HepG2 (cell line): ENCODE results near the gene SFTA2. TPM values are rescaled to one million over a fixed set of nuclear protein-coding genes. Genes with fewer than 3 reads are reported as not detected.

Source experiments
- AKNA ChIP-seq: sonication (generic); formaldehyde crosslinking; IDR thresholded peaks from 2 replicates; pipeline ENCODE4 v1.4.0; 2020; ENCODE audit warnings: missing genetic modification reagents, borderline replicate concordance
- CHD4 ChIP-seq: fragments of 200-600 bp; sonication (generic); IDR thresholded peaks from 2 replicates; pipeline ENCODE4 v1.7.0; 2017; ENCODE audit warnings: mild to moderate bottlenecking, low read length, borderline replicate concordance
- MEIS1 ChIP-seq: sonication (generic); formaldehyde crosslinking; IDR thresholded peaks from 2 replicates; pipeline ENCODE4 v1.9.0; 2021; ENCODE audit warnings: mild to moderate bottlenecking, missing genetic modification reagents, moderate library complexity, borderline replicate concordance
- MTERF4 ChIP-seq: sonication (generic); formaldehyde crosslinking; IDR thresholded peaks from 2 replicates; pipeline ENCODE4 v1.8.0; 2023; ENCODE audit warnings: mild to moderate bottlenecking, missing genetic modification reagents
- NBN ChIP-seq: fragments of 450-650 bp; conservative IDR thresholded peaks from 2 replicates; pipeline ENCODE4 v1.6.1; 2017
- NR2C2 ChIP-seq: sonication (generic); formaldehyde crosslinking; IDR thresholded peaks from 2 replicates; pipeline ENCODE4 v1.4.0; 2020; ENCODE audit warnings: missing genetic modification reagents, mild to moderate bottlenecking, moderate library complexity, borderline replicate concordance
- SMAD3 ChIP-seq: sonication (generic); formaldehyde crosslinking; IDR thresholded peaks from 2 replicates; pipeline ENCODE4 v1.4.0; 2020; ENCODE audit warnings: missing genetic modification reagents
- TFDP1 ChIP-seq: IDR thresholded peaks from 2 replicates; pipeline ENCODE4 v1.6.1; 2016; ENCODE audit warnings: missing compliant biosample characterization, missing genetic modification reagents, borderline replicate concordance
- TOE1 ChIP-seq: sonication (generic); formaldehyde crosslinking; IDR thresholded peaks from 2 replicates; pipeline ENCODE4 v1.4.0; 2020; ENCODE audit warnings: mild to moderate bottlenecking, missing genetic modification reagents
- TRIM22 ChIP-seq: fragments of 450-650 bp; IDR thresholded peaks from 2 replicates; pipeline ENCODE4 v1.6.1; 2017
- ZBTB42 ChIP-seq: sonication (generic); formaldehyde crosslinking; IDR thresholded peaks from 2 replicates; pipeline ENCODE4 v1.5.0; 2020; ENCODE audit warnings: mild to moderate bottlenecking, missing genetic modification reagents
- ZNF609 ChIP-seq: sonication (generic); formaldehyde crosslinking; IDR thresholded peaks from 2 replicates; pipeline ENCODE4 v1.4.0; 2020; ENCODE audit warnings: mild to moderate bottlenecking, missing genetic modification reagents, borderline replicate concordance
- polyA plus RNA-seq, 8 experiments: library from polyadenylated mRNA; depleted of rRNA in 3 of 8; stranded (reverse) in 7 of 8; unstranded in 1 of 8; fragments of >200 nt; fragmentation: Illumina TruSeq in 4 of 8; extraction: Trizol in 4 of 8; gene quantifications; 2 replicates each; pipeline versions ENCODE4 v1.2.1 to v1.2.3, GENCODE V29; 2011 to 2016; ENCODE audit warnings: low read depth in 4 of 8, missing spikeins in 1 of 8, mixed read lengths in 1 of 8; ENCODE audit not compliant: insufficient read depth in 1 of 8
- total RNA-seq, 5 experiments: library from RNA; depleted of rRNA; stranded (reverse); fragments of >200 nt; fragmentation: Illumina TruSeq; extraction: Trizol; gene quantifications; 2 replicates each; pipeline ENCODE4 v1.2.3, GENCODE V29; 2016; ENCODE audit warnings: low read depth in 1 of 5
- TF ChIP-seq, protein P1 (sequence below): sonication (generic); formaldehyde crosslinking; IDR thresholded peaks from 2 replicates; pipeline ENCODE4 v1.5.0; 2020; ENCODE audit warnings: missing genetic modification reagents

SFTA2 gene
- total and polyA plus RNA-seq, 2 of the 13 experiments (the other 11 are each of a cell fraction or from before 2014, with no cell fraction given): not detected

DNA sequence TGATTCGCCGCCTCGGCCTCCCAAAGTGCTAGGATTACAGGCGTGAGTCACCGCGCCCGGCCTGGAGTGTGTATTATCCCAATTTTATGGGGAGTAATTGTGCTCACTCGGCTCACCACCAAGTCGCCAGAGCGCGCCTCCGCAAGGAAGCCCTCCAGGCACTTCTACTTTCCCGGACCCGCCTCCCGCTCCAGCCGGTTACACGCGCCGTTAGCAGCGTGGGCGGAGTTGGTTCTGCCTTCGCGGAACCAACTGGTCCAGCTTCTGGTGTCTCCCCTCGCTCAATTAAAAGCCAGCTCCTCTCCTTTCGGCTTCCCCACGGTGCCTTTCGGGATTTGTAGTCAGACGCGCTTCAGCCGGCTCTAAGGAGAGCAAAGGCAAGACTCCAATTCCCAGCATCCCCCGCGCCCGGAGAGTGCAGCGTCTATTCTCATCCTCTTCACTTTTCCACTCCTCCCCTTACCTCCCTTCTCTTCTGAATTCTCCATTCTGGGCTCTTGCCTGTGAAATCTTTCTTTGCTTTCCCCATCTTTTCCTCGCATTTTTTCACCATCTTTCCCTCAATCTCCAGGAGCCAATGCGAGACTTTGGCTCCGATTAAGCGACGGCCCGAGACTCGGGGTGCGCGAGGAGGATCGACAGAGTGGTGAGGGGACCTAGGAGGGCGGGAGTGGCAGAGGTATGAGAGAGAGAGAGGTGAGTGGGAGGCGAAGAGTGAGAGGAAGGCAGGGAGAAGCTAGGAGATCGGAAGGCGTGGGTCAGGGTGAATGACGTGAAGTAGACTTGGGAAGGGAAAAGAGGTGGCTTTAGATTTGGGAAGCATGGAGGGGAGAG, 24.0 kb downstream of the SFTA2 start, which contains the start of gene GTF2H4 (continued):
- TF ChIP-seq ZNF609: no peak; the same call in 1 of the 2 replicates
- TF ChIP-seq TRIM22: no peak
- peak; percentile 80; the same call in 1 of the 2 replicates for TF ChIP-seq SMAD3 (CRISPR knock-in tag)
- TF ChIP-seq TOE1 (CRISPR knock-in tag): no peak
- no peak for TF ChIP-seq NBN
- peak; percentile 97 for TF ChIP-seq CHD4
- TF ChIP-seq ZBTB42 (CRISPR knock-in tag): 0 out of 2 replicates have a peak, but pooled peaks have one; percentile 32
- TF ChIP-seq MTERF4: peak; percentile 23; the same call in 1 of the 2 replicates
- TF ChIP-seq AKNA (CRISPR knock-in tag): no peak
- TF ChIP-seq NR2C2 (CRISPR knock-in tag): peak; percentile 92
- TF ChIP-seq, protein P1, sequence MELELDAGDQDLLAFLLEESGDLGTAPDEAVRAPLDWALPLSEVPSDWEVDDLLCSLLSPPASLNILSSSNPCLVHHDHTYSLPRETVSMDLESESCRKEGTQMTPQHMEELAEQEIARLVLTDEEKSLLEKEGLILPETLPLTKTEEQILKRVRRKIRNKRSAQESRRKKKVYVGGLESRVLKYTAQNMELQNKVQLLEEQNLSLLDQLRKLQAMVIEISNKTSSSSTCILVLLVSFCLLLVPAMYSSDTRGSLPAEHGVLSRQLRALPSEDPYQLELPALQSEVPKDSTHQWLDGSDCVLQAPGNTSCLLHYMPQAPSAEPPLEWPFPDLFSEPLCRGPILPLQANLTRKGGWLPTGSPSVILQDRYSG (CRISPR knock-in tag): no peak
- TF ChIP-seq TFDP1 (CRISPR knock-in tag): peak; percentile 58; the same call in 1 of the 2 replicates
- TF ChIP-seq MEIS1 (CRISPR knock-in tag): peak; percentile 16; the same call in 1 of the 2 replicates
